GM10847 (cell line): ENCODE measurements around the gene KCNQ1.

Experiments used
- POLR2A ChIP-seq: IDR thresholded peaks from 2 replicates; pipeline ENCODE4 v1.6.1; 2011; ENCODE audit not compliant: insufficient read length; ENCODE audit errors: extremely low read depth

KCNQ1 gene

GRCh38 chr11:2536440-2536989 is 91.7 kb downstream of the KCNQ1 start:
- no peak for TF ChIP-seq POLR2A

GRCh38 chr11:2537010-2537705 is 92.3 kb downstream of the KCNQ1 start:
- no peak for TF ChIP-seq POLR2A

GRCh38 chr11:2537896-2538724 is 93.3 kb downstream of the KCNQ1 start:
- TF ChIP-seq POLR2A = no peak

GRCh38 chr11:2538951-2539350 is 94.1 kb downstream of the KCNQ1 start:
- TF ChIP-seq POLR2A = no peak

GRCh38 chr11:2539371-2540222 is 94.8 kb downstream of the KCNQ1 start:
- TF ChIP-seq POLR2A = no peak

GRCh38 chr11:2540223-2540991 is 95.6 kb downstream of the KCNQ1 start:
- no peak for TF ChIP-seq POLR2A

GRCh38 chr11:2540992-2541680 is 96.3 kb downstream of the KCNQ1 start:
- no peak for TF ChIP-seq POLR2A

- TF ChIP-seq POLR2A = no peak
These were observed 97.1 kb downstream of the KCNQ1 start for GRCh38 chr11:2541881-2542361.

GRCh38 chr11:2542406-2542805 is 97.6 kb downstream of the KCNQ1 start:
- TF ChIP-seq POLR2A = no peak

- no peak for TF ChIP-seq POLR2A
These were observed 103.0 kb downstream of the KCNQ1 start for GRCh38 chr11:2547806-2548205.

GRCh38 chr11:2548596-2548995 is 103.8 kb downstream of the KCNQ1 start:
- no peak for TF ChIP-seq POLR2A

- no peak for TF ChIP-seq POLR2A
These were observed 104.3 kb downstream of the KCNQ1 start for GRCh38 chr11:2549080-2549479.

GRCh38 chr11:2549491-2549875 is 104.7 kb downstream of the KCNQ1 start:
- no peak for TF ChIP-seq POLR2A
